Caco-2 (cell line): ENCODE measurements around the gene GHDC. TPM values are rescaled to one million over a fixed set of nuclear protein-coding genes. Genes with fewer than 3 reads are reported as not detected.
A peak's percentile ranks its signal among the peaks of the same experiment; 100 is the strongest.

Experiments used
- Bru-seq: library from RNA; stranded (reverse); fragments of 400-500 nt; gene quantifications from one replicate; lab custom pipeline; 2021; lab: Mats Ljungman, UMichigan
- BruChase-seq, 2 experiments: library from RNA; stranded (reverse); fragments of 400-500 nt; gene quantifications; one replicate each; lab custom pipeline; 2021; lab: Mats Ljungman, UMichigan
- BruUV-seq: library from RNA; stranded (reverse); fragments of 400-500 nt; replicated peaks from 2 replicates; lab custom pipeline; 2021; lab: Mats Ljungman, UMichigan
- CTCF ChIA-PET: fragments of 300-600 bp; sonication (Branson Sonifier 250); formaldehyde crosslinking; loops from one replicate; lab custom pipeline; 2022; ENCODE audit warnings: antibody characterized with exemption; lab: Charles Lee
- POLR2A ChIA-PET: fragments of 300-600 bp; sonication (Branson Sonifier 250); formaldehyde crosslinking; loops from one replicate; lab custom pipeline; 2022; ENCODE audit warnings: antibody characterized with exemption; lab: Charles Lee
- DNase-seq, 2 experiments: peaks; one replicate each; pipeline versions ENCODE4 v3.0.0 to v3.0.0-alpha.2; 2020 to 2022
- H3K27me3 ChIP-seq: replicated peaks from 2 replicates; pipeline ENCODE4 v1.6.0; 2011; ENCODE audit warnings: low read length; ENCODE audit not compliant: control insufficient read depth, insufficient read depth
- H3K36me3 ChIP-seq: 2 replicates; pipeline ENCODE4 v1.5.1; 2011; ENCODE audit warnings: low read length; ENCODE audit not compliant: control insufficient read depth, insufficient read depth
- H3K4me1 ChIP-seq: fragments of 250-450 bp; sonication (Bioruptor Pico); 2 replicates; pipeline ENCODE4 v1.5.1; 2020; ENCODE audit warnings: mild to moderate bottlenecking
- H3K4me3 ChIP-seq: 2 replicates; pipeline ENCODE4 v1.5.1; 2011; ENCODE audit warnings: low read depth, mild to moderate bottlenecking, control low read depth, low read length
- H3K9me3 ChIP-seq: fragments of 250-450 bp; sonication (Bioruptor Pico); 2 replicates; pipeline ENCODE4 v1.5.1; 2020; ENCODE audit warnings: mild to moderate bottlenecking, moderate library complexity
- H3K27ac Mint-ChIP-seq: one replicate; pipeline ENCODE4 v1.8.0; 2022; ENCODE audit warnings: mixed read lengths; ENCODE audit not compliant: unreplicated experiment
- H3K27me3 Mint-ChIP-seq: one replicate; pipeline ENCODE4 v1.8.0; 2022; ENCODE audit warnings: mixed read lengths; ENCODE audit not compliant: insufficient read depth, unreplicated experiment
- H3K36me3 Mint-ChIP-seq: one replicate; pipeline ENCODE4 v1.8.0; 2022; ENCODE audit warnings: mild to moderate bottlenecking, mixed read lengths; ENCODE audit not compliant: insufficient read depth, unreplicated experiment
- H3K4me1 Mint-ChIP-seq: one replicate; pipeline ENCODE4 v1.8.0; 2022; ENCODE audit warnings: low read depth, mixed read lengths; ENCODE audit not compliant: unreplicated experiment
- H3K4me3 Mint-ChIP-seq: one replicate; pipeline ENCODE4 v1.8.0; 2022; ENCODE audit warnings: mild to moderate bottlenecking, moderate library complexity, mixed read lengths; ENCODE audit not compliant: unreplicated experiment
- H3K9me3 Mint-ChIP-seq: one replicate; pipeline ENCODE4 v1.8.0; 2022; ENCODE audit warnings: mixed read lengths; ENCODE audit not compliant: unreplicated experiment
- intact Hi-C: fragments of 100-400 bp; cut with micrococcal nuclease; formaldehyde crosslinking; loops from one replicate; pipeline ENCODE4 v1.10.0; 2022; ENCODE audit not compliant: unreplicated experiment
- long read RNA-seq: library from polyadenylated mRNA; stranded (forward); transcript quantifications from one replicate; pipeline ENCODE4 v2.0.0, GENCODE V29; 2022
- total RNA-seq: library from RNA; stranded (reverse); gene quantifications from 2 replicates; pipeline ENCODE4 v1.2.3, GENCODE V29; 2022
- TF ChIP-seq, protein P1 (sequence below), 2 experiments: fragments of 200-600 bp in 1 of 2; IDR thresholded peaks; 1 replicate in 1 of 2; 2 replicates in 1 of 2; pipeline versions ENCODE4 v1.5.1 to v1.8.0; 2011 to 2022; ENCODE audit warnings: antibody characterized with exemption in 1 of 2, control low read depth in 1 of 2, inconsistent platforms in 1 of 2, low read depth in 1 of 2, low read length in 1 of 2, mild to moderate bottlenecking in 1 of 2, moderate library complexity in 1 of 2; ENCODE audit not compliant: insufficient read depth in 1 of 2, severe bottlenecking in 1 of 2, unreplicated experiment in 1 of 2

The GHDC gene, protein sequence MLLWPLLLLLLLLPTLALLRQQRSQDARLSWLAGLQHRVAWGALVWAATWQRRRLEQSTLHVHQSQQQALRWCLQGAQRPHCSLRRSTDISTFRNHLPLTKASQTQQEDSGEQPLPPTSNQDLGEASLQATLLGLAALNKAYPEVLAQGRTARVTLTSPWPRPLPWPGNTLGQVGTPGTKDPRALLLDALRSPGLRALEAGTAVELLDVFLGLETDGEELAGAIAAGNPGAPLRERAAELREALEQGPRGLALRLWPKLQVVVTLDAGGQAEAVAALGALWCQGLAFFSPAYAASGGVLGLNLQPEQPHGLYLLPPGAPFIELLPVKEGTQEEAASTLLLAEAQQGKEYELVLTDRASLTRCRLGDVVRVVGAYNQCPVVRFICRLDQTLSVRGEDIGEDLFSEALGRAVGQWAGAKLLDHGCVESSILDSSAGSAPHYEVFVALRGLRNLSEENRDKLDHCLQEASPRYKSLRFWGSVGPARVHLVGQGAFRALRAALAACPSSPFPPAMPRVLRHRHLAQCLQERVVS
- total RNA-seq (17.7 and 21.4 TPM in 2 replicates), Bru-seq, nascent RNA (percentile 43 among the genes with signal in this experiment), BruChase-seq, experiment 1, labeled RNA remaining after a 2-hour chase (percentile 50 among the genes with signal in this experiment), BruChase-seq, experiment 2, labeled RNA remaining after a 6-hour chase (percentile 59 among the genes with signal in this experiment)
- long read RNA-seq, partial matches to known transcripts, result 1 of 5 reads
- long read RNA-seq, other reads (novel, unspliced or antisense), result 2 of 5 reads

- Mint-ChIP-seq H3K36me3 (peaks cover 13% of the 10 kb centered on the region), H3K4me1 (peaks cover 16% of the 10 kb centered on the region), H3K9me3 (no peaks in the 10 kb centered on the region), H3K4me3 (peak within 1 kb of the TSS; percentile 84), H3K27ac (peak within 1 kb of the TSS; percentile 82), H3K27me3 (no peaks in the 10 kb centered on the region)
- Histone ChIP-seq H3K36me3 (no peaks in the 10 kb centered on the region; the same call in 1 of the 2 replicates), H3K27me3 (no peaks in the 10 kb centered on the region), H3K4me1 (peaks cover 11% of the 10 kb centered on the region), H3K4me3 (peak within 1 kb of the TSS; percentile 60), H3K9me3 (no peaks in the 10 kb centered on the region)
- CTCF ChIA-PET, result interaction anchor here (0.5 to 1.9 kb wide), 9 partner anchors 10 to 234 kb away, joined by 3 to 15 read pairs (median 4); partner anchors contain the start of genes HCRT and NKIRAS2
- POLR2A ChIA-PET, result interaction anchor here (0.6 kb wide), 1 partner anchor 20 kb away, joined by 4 read pairs; no protein-coding TSS in a partner anchor
- intact Hi-C loops, result no loop called here
- BruUV-seq, result TSS peak; percentile 58
- TF ChIP-seq, protein P1, sequence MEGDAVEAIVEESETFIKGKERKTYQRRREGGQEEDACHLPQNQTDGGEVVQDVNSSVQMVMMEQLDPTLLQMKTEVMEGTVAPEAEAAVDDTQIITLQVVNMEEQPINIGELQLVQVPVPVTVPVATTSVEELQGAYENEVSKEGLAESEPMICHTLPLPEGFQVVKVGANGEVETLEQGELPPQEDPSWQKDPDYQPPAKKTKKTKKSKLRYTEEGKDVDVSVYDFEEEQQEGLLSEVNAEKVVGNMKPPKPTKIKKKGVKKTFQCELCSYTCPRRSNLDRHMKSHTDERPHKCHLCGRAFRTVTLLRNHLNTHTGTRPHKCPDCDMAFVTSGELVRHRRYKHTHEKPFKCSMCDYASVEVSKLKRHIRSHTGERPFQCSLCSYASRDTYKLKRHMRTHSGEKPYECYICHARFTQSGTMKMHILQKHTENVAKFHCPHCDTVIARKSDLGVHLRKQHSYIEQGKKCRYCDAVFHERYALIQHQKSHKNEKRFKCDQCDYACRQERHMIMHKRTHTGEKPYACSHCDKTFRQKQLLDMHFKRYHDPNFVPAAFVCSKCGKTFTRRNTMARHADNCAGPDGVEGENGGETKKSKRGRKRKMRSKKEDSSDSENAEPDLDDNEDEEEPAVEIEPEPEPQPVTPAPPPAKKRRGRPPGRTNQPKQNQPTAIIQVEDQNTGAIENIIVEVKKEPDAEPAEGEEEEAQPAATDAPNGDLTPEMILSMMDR (IDR thresholded peaks at IDR 0.05; ENCODE audit: insufficient read depth in 1 of 2, low read depth in 1 of 2, low read length in 1 of 2, severe bottlenecking in 1 of 2, unreplicated experiment in 1 of 2), result no peak
- DNase-seq, result peak; percentile 81 to 84
Measured at GRCh38 chr17:42193969-42194899, at the start of gene GHDC. Gene GHDC (minus strand): TSS chr17:42194494. CDS start chr17:42193581, 913 bp downstream.

- ChIA-PET CTCF (no interaction called here), POLR2A (no interaction called here)
- TF ChIP-seq, protein P1 (IDR thresholded peaks at IDR 0.05; ENCODE audit: insufficient read depth in 1 of 2, low read depth in 1 of 2, low read length in 1 of 2, severe bottlenecking in 1 of 2, unreplicated experiment in 1 of 2), result no peak
- Mint-ChIP-seq H3K4me3 (no peak overlapping the region), H3K9me3 (no peaks in the 10 kb centered on the region), H3K27ac (no peak overlapping the region), H3K4me1 (no peaks in the 10 kb centered on the region), H3K36me3 (no peaks in the 10 kb centered on the region), H3K27me3 (no peaks in the 10 kb centered on the region)
- no peaks in the 10 kb centered on the region for H3K9me3 ChIP-seq
- no peaks in the 10 kb centered on the region for H3K36me3 ChIP-seq
- no peak for DNase-seq
- BruUV-seq, result no TSS peak
- H3K4me3 ChIP-seq, result no peak overlapping the region
- intact Hi-C loops, result no loop called here
- no peaks in the 10 kb centered on the region for H3K27me3 ChIP-seq
- no peaks in the 10 kb centered on the region for H3K4me1 ChIP-seq
Measured at GRCh38 chr17:42243493-42243982, 49.2 kb upstream of the GHDC start.
